HG02943 (cell line): ENCODE measurements around the gene GOLGA8T.
"Not testable (repeated sequence)": the region's sequence is repeated elsewhere in the genome, so short reads cannot be mapped to it uniquely, and the experiment has no call there.

Source experiments
- ATAC-seq: cut with Tn5 transposase; IDR thresholded peaks from one replicate; pipeline ENCODE4 v1.9.1; 2021; ENCODE audit warnings: mild to moderate bottlenecking, low read depth, moderate library complexity; ENCODE audit not compliant: unreplicated experiment

Gene GOLGA8T

GRCh38 chr15:30191143-30191542 lies 56.3 kb downstream of the GOLGA8T start:
- ATAC-seq = not testable (repeated sequence)

GRCh38 chr15:30191639-30192038 lies 56.8 kb downstream of the GOLGA8T start:
- not testable (repeated sequence) for ATAC-seq

- not testable (repeated sequence) for ATAC-seq
Measured at GRCh38 chr15:30192119-30192745, 57.4 kb downstream of the GOLGA8T start.

GRCh38 chr15:30192892-30193291 lies 58.0 kb downstream of the GOLGA8T start:
- not testable (repeated sequence) for ATAC-seq
